HG02798 (cell line): Measurements from ENCODE around the gene SLC27A5.

ENCODE experiments used
- ATAC-seq: cut with Tn5 transposase; IDR thresholded peaks from one replicate; pipeline ENCODE4 v1.9.1; 2021; ENCODE audit warnings: mild to moderate bottlenecking; ENCODE audit not compliant: unreplicated experiment, poor library complexity

The SLC27A5 gene

GRCh38 chr19:58511353-58512208 is at the start of gene SLC27A5:
TSS of gene SLC27A5 (minus strand) at chr19:58511992. CDS start at chr19:58511955, 37 bp downstream.
- ATAC-seq, result no peak

GRCh38 chr19:58560921-58561320 is 49.1 kb upstream of the SLC27A5 start:
- ATAC-seq, result no peak

- ATAC-seq, result no peak
Observed at GRCh38 chr19:58560007-58560887, 48.5 kb upstream of the SLC27A5 start.

GRCh38 chr19:58559275-58560006 is 47.6 kb upstream of the SLC27A5 start:
- ATAC-seq, result peak; percentile 26

GRCh38 chr19:58558623-58559274 is 47.0 kb upstream of the SLC27A5 start:
- ATAC-seq, result peak; percentile 62

GRCh38 chr19:58558066-58558622 is 46.4 kb upstream of the SLC27A5 start, which contains the start of gene UBE2M:
TSS of gene UBE2M (minus strand) at chr19:58558611. CDS start at chr19:58558381, 230 bp downstream.
- ATAC-seq, result peak; percentile 0

GRCh38 chr19:58557221-58558065 is 45.7 kb upstream of the SLC27A5 start:
- ATAC-seq, result no peak

- ATAC-seq, result no peak
Observed at GRCh38 chr19:58556622-58557220, 44.9 kb upstream of the SLC27A5 start.

- ATAC-seq, result no peak
Observed at GRCh38 chr19:58555920-58556621, 44.3 kb upstream of the SLC27A5 start.

GRCh38 chr19:58555369-58555885 is 43.6 kb upstream of the SLC27A5 start:
- ATAC-seq, result no peak

GRCh38 chr19:58554494-58555368 is 42.9 kb upstream of the SLC27A5 start, which contains the start of gene CHMP2A:
TSS of gene CHMP2A (minus strand) at chr19:58555105. CDS start at chr19:58554212, 893 bp downstream.
- peak; percentile 43 for ATAC-seq

GRCh38 chr19:58553799-58554493 is 42.2 kb upstream of the SLC27A5 start:
- ATAC-seq, result no peak

GRCh38 chr19:58552655-58553054 is 40.9 kb upstream of the SLC27A5 start:
- ATAC-seq, result no peak

GRCh38 chr19:58551577-58552471 is 40.0 kb upstream of the SLC27A5 start:
- ATAC-seq, result no peak

GRCh38 chr19:58551123-58551497 is 39.3 kb upstream of the SLC27A5 start:
- no peak for ATAC-seq
